GM12878 (cell line): ENCODE results near the gene TCF7. TPM values are rescaled to one million over a fixed set of nuclear protein-coding genes. Genes with fewer than 3 reads are reported as not detected.

Experiments used
- ATAC-seq: fragments of 200-7000 bp; cut with Tn5 transposase; 3 replicates; pipeline ENCODE4 v1.9.1; 2020; ENCODE audit warnings: mild to moderate bottlenecking, moderate library complexity
- BruUV-seq: library from RNA; stranded (reverse); fragments of 400-500 nt; replicated peaks from 2 replicates; lab custom pipeline; 2021; lab: Mats Ljungman, UMichigan
- CTCF ChIA-PET: fragments of 300-600 bp; sonication (Branson Sonifier 250); formaldehyde crosslinking; extraction: SDS; loops from one replicate; lab custom pipeline; 2021; ENCODE audit warnings: inconsistent platforms; lab: Yijun Ruan, JAX
- POLR2A ChIA-PET: fragments of 350-600 bp; formaldehyde crosslinking; extraction: SDS; loops from one replicate; lab custom pipeline; 2021; ENCODE audit warnings: inconsistent platforms; lab: Charles Lee
- RAD21 ChIA-PET: fragments of 300-600 bp; sonication (Branson Sonifier 250); formaldehyde crosslinking; loops from one replicate; lab custom pipeline; 2023; ENCODE audit warnings: antibody characterized with exemption; ENCODE audit not compliant: unreplicated experiment; lab: Charles Lee
- SMC1A ChIA-PET: fragments of 300-600 bp; sonication (Branson Sonifier 250); formaldehyde crosslinking; loops from one replicate; lab custom pipeline; 2023; ENCODE audit not compliant: unreplicated experiment, uncharacterized antibody; lab: Charles Lee
- DNase-seq: peaks from one replicate; pipeline ENCODE4 v3.0.0-alpha.2; 2011; ENCODE audit warnings: low read depth, low spot score
- FAIRE-seq: peaks from 3 replicates; lab custom pipeline; 2011; peaks lifted over from hg19 to GRCh38; lab: Jason Lieb, UNC
- H2AFZ ChIP-seq: 2 replicates; pipeline ENCODE4 v1.6.0; 2011; ENCODE audit warnings: low read depth, low read length, control low read depth; ENCODE audit not compliant: control insufficient read depth
- H3K27ac ChIP-seq: 2 replicates; pipeline ENCODE4 v1.5.1; 2011; ENCODE audit warnings: control low read depth; ENCODE audit not compliant: control insufficient read depth, insufficient read depth
- H3K27me3 ChIP-seq, 2 experiments: replicated peaks in 1 of 2; 2 replicates each; pipeline versions ENCODE4 v1.6.0 to v1.6.1; 2011; ENCODE audit warnings: low read length in 1 of 2; ENCODE audit not compliant: control insufficient read depth in 2 of 2, insufficient read depth in 2 of 2
- H3K36me3 ChIP-seq, 2 experiments: 2 replicates each; pipeline ENCODE4 v1.5.1; 2011; ENCODE audit warnings: low read length in 1 of 2; ENCODE audit not compliant: control insufficient read depth in 2 of 2, insufficient read depth in 2 of 2
- H3K4me1 ChIP-seq: 2 replicates; pipeline ENCODE4 v1.6.1; 2011; ENCODE audit warnings: mild to moderate bottlenecking, low read length, moderate library complexity, mixed read lengths; ENCODE audit not compliant: control insufficient read depth, insufficient read depth
- H3K4me2 ChIP-seq: 2 replicates; pipeline ENCODE4 v1.6.0; 2011; ENCODE audit warnings: control low read depth; ENCODE audit not compliant: control insufficient read depth, insufficient read depth
- H3K4me3 ChIP-seq: fragments of 200-600 bp; sonication (generic); 2 replicates; pipeline ENCODE4 v1.5.1; 2016
- H3K79me2 ChIP-seq: 2 replicates; pipeline ENCODE4 v1.6.0; 2011; ENCODE audit warnings: low read length; ENCODE audit not compliant: control insufficient read depth, insufficient read depth
- H3K9ac ChIP-seq: 2 replicates; pipeline ENCODE4 v1.8.0; 2011; ENCODE audit warnings: low read length, control low read depth, mixed read lengths; ENCODE audit not compliant: control insufficient read depth, insufficient read depth
- H3K9me3 ChIP-seq: replicated peaks from 3 replicates; pipeline ENCODE4 v1.5.1; 2011; ENCODE audit warnings: mild to moderate bottlenecking, low read length; ENCODE audit not compliant: control insufficient read depth, insufficient read depth
- H4K20me1 ChIP-seq: 2 replicates; pipeline ENCODE4 v1.6.0; 2011; ENCODE audit not compliant: control insufficient read depth, insufficient read depth
- CREB1 ChIP-seq: IDR thresholded peaks from 2 replicates; pipeline ENCODE4 v1.6.1; 2012; ENCODE audit warnings: low read depth, mild to moderate bottlenecking, inconsistent platforms
- MTA3 ChIP-seq: IDR thresholded peaks from 2 replicates; pipeline ENCODE4 v1.6.1; 2012; ENCODE audit warnings: low read length, inconsistent platforms, borderline replicate concordance
- PKNOX1 ChIP-seq: fragments of 450-650 bp; IDR thresholded peaks from 2 replicates; pipeline ENCODE4 v1.6.1; 2016; ENCODE audit warnings: mild to moderate bottlenecking
- SMAD5 ChIP-seq: IDR thresholded peaks from 2 replicates; pipeline ENCODE4 v1.6.1; 2016; ENCODE audit warnings: antibody characterized with exemption, low read depth
- SUPT20H ChIP-seq: IDR thresholded peaks from 2 replicates; pipeline ENCODE4 v1.6.1; 2011; ENCODE audit warnings: low read depth, mild to moderate bottlenecking, low read length, moderate library complexity, borderline replicate concordance; ENCODE audit not compliant: control insufficient read depth
- TAF1 ChIP-seq: IDR thresholded peaks from 2 replicates; pipeline ENCODE4 v1.6.1; 2011; ENCODE audit warnings: mild to moderate bottlenecking, low read depth, low read length, borderline replicate concordance
- WGBS: methylation state at CpG from one replicate; pipeline ENCODE4 v1.1.6; 2016; ENCODE audit warnings: low lambda C conversion rate; ENCODE audit not compliant: insufficient replicate concordance, insufficient coverage; ENCODE audit errors: missing lambda C conversion rate; 5-methylcytosine and 5-hydroxymethylcytosine counted together
- in situ Hi-C: fragments of 300-500 bp; cut with MboI; formaldehyde crosslinking; loops from 9 replicates; pipeline ENCODE4 v1.14.3; 2018; ENCODE audit warnings: mixed read lengths
- intact Hi-C: fragments of 100-400 bp; cut with micrococcal nuclease; formaldehyde crosslinking; loops from one replicate; pipeline ENCODE4 v1.14.2; 2022; ENCODE audit not compliant: unreplicated experiment
- polyA plus RNA-seq, 11 experiments: library from polyadenylated mRNA; depleted of rRNA in 4 of 11; unstranded in 6 of 11; stranded (reverse) in 5 of 11; fragments of >200 nt; fragmentation: Nextera tagmentation in 4 of 11; fragmentation: Illumina TruSeq in 1 of 11; extraction: Ambion mirVana in 4 of 11; extraction: Trizol in 1 of 11; gene quantifications; 1 replicate in 1 of 11; 2 replicates in 10 of 11; pipeline versions ENCODE4 v1.2.1 to v1.2.3, GENCODE V29; 2011 to 2016; ENCODE audit warnings: inconsistent platforms in 2 of 11, missing spikeins in 2 of 11, low read depth in 1 of 11
- total RNA-seq, 4 experiments: library from RNA; depleted of rRNA in 3 of 4; stranded (reverse); fragments of >200 nt in 3 of 4; fragmentation: Illumina TruSeq in 1 of 4; extraction: Trizol in 1 of 4; gene quantifications; 2 replicates each; pipeline versions ENCODE4 v1.2.1 to v1.2.3, GENCODE V29; 2013 to 2021

TCF7 gene
- total and polyA plus RNA-seq, 10 of the 15 experiments (the other 5 are each of a cell fraction or from before 2014, with no cell fraction given), result 10.0 to 60.2 (median 23.6) TPM

- no TSS peak for BruUV-seq
- intact Hi-C loops, result no loop called here
- Histone ChIP-seq H3K9ac (no peak overlapping the region), H3K4me1 (no peaks in the 10 kb centered on the region), H2AFZ (no peak overlapping the region), H3K27me3 (no peaks in the 10 kb centered on the region), H3K36me3 (peaks cover 27 to 30% of the 10 kb centered on the region in 2 experiments), H3K4me2 (no peak overlapping the region), H3K4me3 (no peak overlapping the region), H4K20me1 (no peaks in the 10 kb centered on the region), H3K79me2 (no peaks in the 10 kb centered on the region), H3K27ac (no peak overlapping the region), H3K9me3 (no peaks in the 10 kb centered on the region)
- ATAC-seq, result no peak
- no peak for DNase-seq
- TF ChIP-seq SMAD5 (peak; percentile 70; the same call in 1 of the 2 replicates), SUPT20H (no peak), MTA3 (peak; percentile 20; the same call in 1 of the 2 replicates), TAF1 (no peak), CREB1 (no peak), PKNOX1 (no peak)
- ChIA-PET CTCF (interaction anchor here (0.8 to 24.1 kb wide), 2 partner anchors 110 to 123 kb away, joined by 3 to 792 read pairs; no protein-coding TSS in a partner anchor), POLR2A (interaction anchor here (0.5 to 0.6 kb wide), 3 partner anchors 24 to 83 kb away, joined by 4 to 5 read pairs (median 5); no protein-coding TSS in a partner anchor), SMC1A (interaction anchor here (21.6 kb wide), 1 partner anchor 110 kb away, joined by 441 read pairs; no protein-coding TSS in a partner anchor), RAD21 (interaction anchor here (2.9 to 5.8 kb wide), 2 partner anchors 48 to 108 kb away, joined by 30 to 63 read pairs; no protein-coding TSS in a partner anchor)
- in situ Hi-C loops, result no loop called here
- no peak for FAIRE-seq
- 93% methylated on average over 6 of the region's 6 CpGs for WGBS
These were observed 34.6 kb downstream of the TCF7 start for GRCh38 chr5:134148986-134149539.
